HepG2 (cell line): ENCODE measurements around the gene MAPK11. TPM values are rescaled to one million over a fixed set of nuclear protein-coding genes. Genes with fewer than 3 reads are reported as not detected.

Experiments
- CSRNP1 ChIP-seq: sonication (generic); formaldehyde crosslinking; IDR thresholded peaks from 2 replicates; pipeline ENCODE4 v1.8.1; 2023; ENCODE audit warnings: mild to moderate bottlenecking, missing genetic modification reagents
- DMAP1 ChIP-seq: IDR thresholded peaks from 2 replicates; pipeline ENCODE4 v1.6.1; 2016
- FOXA1 ChIP-seq, 2 experiments: fragments of 450-650 bp in 1 of 2; sonication (generic) in 1 of 2; formaldehyde crosslinking in 1 of 2; IDR thresholded peaks; 2 replicates each; pipeline versions ENCODE4 v1.4.0 to v1.6.1; 2016 to 2020; ENCODE audit warnings: missing genetic modification reagents in 1 of 2
- HNF1B ChIP-seq: sonication (generic); formaldehyde crosslinking; IDR thresholded peaks from 2 replicates; pipeline ENCODE4 v1.5.1; 2020; ENCODE audit warnings: mild to moderate bottlenecking, moderate library complexity, missing genetic modification reagents
- KDM3A ChIP-seq: IDR thresholded peaks from 2 replicates; pipeline ENCODE4 v1.6.1; 2018; ENCODE audit warnings: low read depth, missing compliant biosample characterization
- NRL ChIP-seq: sonication (generic); formaldehyde crosslinking; IDR thresholded peaks from 2 replicates; pipeline ENCODE4 v1.5.0; 2020; ENCODE audit warnings: missing genetic modification reagents, mild to moderate bottlenecking, moderate library complexity, borderline replicate concordance
- POLR2AphosphoS2 ChIP-seq: IDR thresholded peaks from 2 replicates; pipeline ENCODE4 v1.6.1; 2011; ENCODE audit warnings: low read depth, low read length, improper control_type of control experiment
- POLR2G ChIP-seq: fragments of 200-400 bp; formaldehyde crosslinking; IDR thresholded peaks from 2 replicates; pipeline ENCODE4 v1.6.1; 2018; ENCODE audit warnings: mild to moderate bottlenecking, low read depth, low read length, moderate library complexity
- RFX5 ChIP-seq: IDR thresholded peaks from 2 replicates; pipeline ENCODE4 v1.6.1; 2011; ENCODE audit warnings: low read depth, low read length, improper control_type of control experiment
- STAG1 ChIP-seq: sonication (generic); formaldehyde crosslinking; IDR thresholded peaks from 2 replicates; pipeline ENCODE4 v1.4.0; 2020; ENCODE audit warnings: missing genetic modification reagents
- TFDP1 ChIP-seq: IDR thresholded peaks from 2 replicates; pipeline ENCODE4 v1.6.1; 2016; ENCODE audit warnings: missing compliant biosample characterization, missing genetic modification reagents, borderline replicate concordance
- ZNF234 ChIP-seq: sonication (generic); formaldehyde crosslinking; conservative IDR thresholded peaks from 2 replicates; pipeline ENCODE4 v1.5.1; 2020; ENCODE audit warnings: mild to moderate bottlenecking, missing genetic modification reagents
- ZNF34 ChIP-seq: sonication (generic); formaldehyde crosslinking; IDR thresholded peaks from 2 replicates; pipeline ENCODE4 v1.4.0; 2020; ENCODE audit warnings: mild to moderate bottlenecking, missing genetic modification reagents, borderline replicate concordance
- ZNF468 ChIP-seq: sonication (generic); formaldehyde crosslinking; IDR thresholded peaks from 2 replicates; pipeline ENCODE4 v1.8.0; 2022; ENCODE audit warnings: mild to moderate bottlenecking, moderate library complexity, missing genetic modification reagents
- ZNF589 ChIP-seq: sonication (generic); formaldehyde crosslinking; conservative IDR thresholded peaks from 2 replicates; pipeline ENCODE4 v1.8.0; 2022; ENCODE audit warnings: mild to moderate bottlenecking, moderate library complexity, missing genetic modification reagents
- ZNF780A ChIP-seq: sonication (generic); formaldehyde crosslinking; IDR thresholded peaks from 2 replicates; pipeline ENCODE4 v1.8.0; 2022; ENCODE audit warnings: mild to moderate bottlenecking, missing genetic modification reagents, moderate library complexity
- polyA plus RNA-seq, 8 experiments: library from polyadenylated mRNA; depleted of rRNA in 3 of 8; stranded (reverse) in 7 of 8; unstranded in 1 of 8; fragments of >200 nt; fragmentation: Illumina TruSeq in 4 of 8; extraction: Trizol in 4 of 8; gene quantifications; 2 replicates each; pipeline versions ENCODE4 v1.2.1 to v1.2.3, GENCODE V29; 2011 to 2016; ENCODE audit warnings: low read depth in 4 of 8, missing spikeins in 1 of 8, mixed read lengths in 1 of 8; ENCODE audit not compliant: insufficient read depth in 1 of 8
- total RNA-seq, 5 experiments: library from RNA; depleted of rRNA; stranded (reverse); fragments of >200 nt; fragmentation: Illumina TruSeq; extraction: Trizol; gene quantifications; 2 replicates each; pipeline ENCODE4 v1.2.3, GENCODE V29; 2016; ENCODE audit warnings: low read depth in 1 of 5
- TF ChIP-seq, protein P1 (sequence below), 2 experiments: sonication (generic) in 1 of 2; formaldehyde crosslinking in 1 of 2; IDR thresholded peaks; 2 replicates each; pipeline versions ENCODE4 v1.5.1 to v1.6.1; 2011 to 2020; ENCODE audit warnings: borderline replicate concordance in 1 of 2, low read depth in 1 of 2, low read length in 1 of 2, mild to moderate bottlenecking in 1 of 2, missing genetic modification reagents in 1 of 2, moderate library complexity in 1 of 2
- TF ChIP-seq, protein P2 (sequence below): sonication (generic); formaldehyde crosslinking; IDR thresholded peaks from 2 replicates; pipeline ENCODE4 v1.5.1; 2020; ENCODE audit warnings: mild to moderate bottlenecking, missing genetic modification reagents

Gene MAPK11
- total and polyA plus RNA-seq, 2 of the 13 experiments (the other 11 are each of a cell fraction or from before 2014, with no cell fraction given): 0.15 to 0.17 TPM

DNA sequence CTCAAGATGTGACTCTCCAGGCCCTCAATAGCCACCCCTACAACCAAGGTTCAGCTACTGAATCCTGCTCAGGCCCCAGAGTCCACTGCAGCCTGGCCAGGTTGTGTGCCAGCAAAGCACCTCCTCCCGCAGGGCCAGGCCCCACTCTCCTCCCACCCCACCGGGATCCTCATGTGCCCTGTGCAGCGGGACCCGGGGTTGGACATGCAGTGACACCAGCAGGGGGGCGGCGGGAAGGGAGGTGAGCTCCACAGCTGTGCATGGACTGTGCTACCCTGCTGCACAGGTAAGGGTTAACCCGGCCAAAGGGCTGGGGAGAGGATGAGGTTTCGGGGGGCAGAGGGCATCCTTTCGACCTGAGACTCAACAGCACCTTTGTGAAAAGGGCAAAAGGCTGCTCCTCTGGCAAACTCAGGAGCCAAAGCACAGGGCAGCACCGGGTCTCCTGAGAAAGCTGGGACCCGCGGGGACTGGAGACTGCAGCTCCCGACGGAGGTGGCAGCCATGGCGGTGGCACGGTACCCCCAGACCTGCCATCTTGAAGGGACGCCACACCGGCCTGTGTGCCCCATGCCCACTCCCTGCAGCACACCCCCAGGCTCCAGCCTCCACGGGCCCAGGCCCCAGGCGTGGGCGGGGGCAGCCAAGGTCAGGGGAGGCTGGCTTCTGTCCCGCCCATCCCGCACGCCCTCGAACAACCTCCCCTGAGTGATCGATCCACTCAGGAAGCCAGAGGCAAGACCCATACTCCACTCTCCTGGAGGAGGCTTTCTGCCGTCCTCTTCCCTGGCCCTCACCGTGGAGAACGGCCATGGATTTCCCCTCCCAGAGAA lies 26.7 kb upstream of the MAPK11 start (continued):
- no peak for TF ChIP-seq CSRNP1 (CRISPR knock-in tag)
- no peak for TF ChIP-seq POLR2G
- no peak for TF ChIP-seq FOXA1 (IDR thresholded peaks at IDR 0.05)
- no peak for TF ChIP-seq FOXA1 (CRISPR knock-in tag; IDR thresholded peaks at IDR 0.05)
- TF ChIP-seq KDM3A (CRISPR knock-in tag): no peak
- TF ChIP-seq, protein P1, sequence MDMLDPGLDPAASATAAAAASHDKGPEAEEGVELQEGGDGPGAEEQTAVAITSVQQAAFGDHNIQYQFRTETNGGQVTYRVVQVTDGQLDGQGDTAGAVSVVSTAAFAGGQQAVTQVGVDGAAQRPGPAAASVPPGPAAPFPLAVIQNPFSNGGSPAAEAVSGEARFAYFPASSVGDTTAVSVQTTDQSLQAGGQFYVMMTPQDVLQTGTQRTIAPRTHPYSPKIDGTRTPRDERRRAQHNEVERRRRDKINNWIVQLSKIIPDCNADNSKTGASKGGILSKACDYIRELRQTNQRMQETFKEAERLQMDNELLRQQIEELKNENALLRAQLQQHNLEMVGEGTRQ (IDR thresholded peaks at IDR 0.05; ENCODE audit: low read depth, low read length): no peak
- TF ChIP-seq, protein P1 (CRISPR knock-in tag; IDR thresholded peaks at IDR 0.05; ENCODE audit: borderline replicate concordance): no peak
- TF ChIP-seq STAG1: no peak
- 0 out of 2 replicates have a peak, but pooled peaks have one; percentile 5 for TF ChIP-seq DMAP1
- TF ChIP-seq ZNF589 (CRISPR knock-in tag): no peak
- TF ChIP-seq TFDP1 (CRISPR knock-in tag): no peak
- no peak for TF ChIP-seq ZNF780A (CRISPR knock-in tag)
- no peak for TF ChIP-seq ZNF468 (CRISPR knock-in tag)
- no peak for TF ChIP-seq ZNF34 (CRISPR knock-in tag)
- TF ChIP-seq RFX5: no peak
- TF ChIP-seq ZNF234 (CRISPR knock-in tag): no peak
- no peak for TF ChIP-seq POLR2AphosphoS2
- TF ChIP-seq, protein P2, sequence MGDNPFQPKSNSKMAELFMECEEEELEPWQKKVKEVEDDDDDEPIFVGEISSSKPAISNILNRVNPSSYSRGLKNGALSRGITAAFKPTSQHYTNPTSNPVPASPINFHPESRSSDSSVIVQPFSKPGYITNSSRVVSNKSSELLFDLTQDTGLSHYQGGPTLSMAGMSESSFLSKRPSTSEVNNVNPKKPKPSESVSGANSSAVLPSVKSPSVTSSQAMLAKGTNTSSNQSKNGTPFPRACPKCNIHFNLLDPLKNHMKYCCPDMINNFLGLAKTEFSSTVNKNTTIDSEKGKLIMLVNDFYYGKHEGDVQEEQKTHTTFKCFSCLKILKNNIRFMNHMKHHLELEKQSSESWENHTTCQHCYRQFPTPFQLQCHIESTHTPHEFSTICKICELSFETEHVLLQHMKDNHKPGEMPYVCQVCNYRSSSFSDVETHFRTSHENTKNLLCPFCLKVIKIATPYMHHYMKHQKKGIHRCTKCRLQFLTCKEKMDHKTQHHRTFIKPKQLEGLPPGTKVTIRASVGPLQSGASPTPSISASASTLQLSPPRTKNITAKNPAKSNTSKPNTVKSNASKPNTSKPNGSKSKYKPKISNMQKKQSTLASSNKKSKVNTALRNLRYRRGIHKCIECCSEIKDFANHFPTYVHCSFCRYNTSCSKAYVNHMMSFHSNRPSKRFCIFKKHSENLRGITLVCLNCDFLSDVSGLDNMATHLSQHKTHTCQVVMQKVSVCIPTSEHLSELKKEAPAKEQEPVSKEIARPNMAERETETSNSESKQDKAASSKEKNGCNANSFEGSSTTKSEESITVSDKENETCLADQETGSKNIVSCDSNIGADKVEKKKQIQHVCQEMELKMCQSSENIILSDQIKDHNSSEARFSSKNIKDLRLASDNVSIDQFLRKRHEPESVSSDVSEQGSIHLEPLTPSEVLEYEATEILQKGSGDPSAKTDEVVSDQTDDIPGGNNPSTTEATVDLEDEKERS (CRISPR knock-in tag): no peak
- TF ChIP-seq HNF1B (CRISPR knock-in tag): peak; percentile 42; the same call in 1 of the 2 replicates
- TF ChIP-seq NRL: no peak; the same call in none of the 2 replicates
